ENCODE data around the gene U2AF2.

- TF ChIP-seq, protein P1, sequence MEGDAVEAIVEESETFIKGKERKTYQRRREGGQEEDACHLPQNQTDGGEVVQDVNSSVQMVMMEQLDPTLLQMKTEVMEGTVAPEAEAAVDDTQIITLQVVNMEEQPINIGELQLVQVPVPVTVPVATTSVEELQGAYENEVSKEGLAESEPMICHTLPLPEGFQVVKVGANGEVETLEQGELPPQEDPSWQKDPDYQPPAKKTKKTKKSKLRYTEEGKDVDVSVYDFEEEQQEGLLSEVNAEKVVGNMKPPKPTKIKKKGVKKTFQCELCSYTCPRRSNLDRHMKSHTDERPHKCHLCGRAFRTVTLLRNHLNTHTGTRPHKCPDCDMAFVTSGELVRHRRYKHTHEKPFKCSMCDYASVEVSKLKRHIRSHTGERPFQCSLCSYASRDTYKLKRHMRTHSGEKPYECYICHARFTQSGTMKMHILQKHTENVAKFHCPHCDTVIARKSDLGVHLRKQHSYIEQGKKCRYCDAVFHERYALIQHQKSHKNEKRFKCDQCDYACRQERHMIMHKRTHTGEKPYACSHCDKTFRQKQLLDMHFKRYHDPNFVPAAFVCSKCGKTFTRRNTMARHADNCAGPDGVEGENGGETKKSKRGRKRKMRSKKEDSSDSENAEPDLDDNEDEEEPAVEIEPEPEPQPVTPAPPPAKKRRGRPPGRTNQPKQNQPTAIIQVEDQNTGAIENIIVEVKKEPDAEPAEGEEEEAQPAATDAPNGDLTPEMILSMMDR (IDR thresholded peaks at IDR 0.05; ENCODE audit: low read length) = no peak
- no peak for TF ChIP-seq EZH2 (optimal IDR thresholded peaks at IDR 0.05; ENCODE audit: low read depth, low read length)
- TF ChIP-seq EZH2phosphoT487 (IDR thresholded peaks at IDR 0.05; ENCODE audit: low read length) = no peak
These were observed 37.8 kb downstream of the U2AF2 start for GRCh38 chr19:55692681-55693081.

Data from MM.1S (cell line).